GM12873 (cell line): ENCODE measurements around the gene PAPSS2.

Source experiments
- CTCF ChIP-seq: IDR thresholded peaks from 2 replicates; pipeline ENCODE4 v1.5.1; 2012; ENCODE audit warnings: low read depth, mild to moderate bottlenecking, moderate library complexity, low read length, control low read depth; ENCODE audit not compliant: insufficient read depth; ENCODE audit errors: missing control alignments

Gene PAPSS2

GRCh38 chr10:87750001-87750671, 90.5 kb downstream of the PAPSS2 start:
- no peak for TF ChIP-seq CTCF

GRCh38 chr10:87750817-87751216, 91.1 kb downstream of the PAPSS2 start:
- TF ChIP-seq CTCF = no peak

- no peak for TF ChIP-seq CTCF
Measured at GRCh38 chr10:87751274-87751673, 91.6 kb downstream of the PAPSS2 start.

GRCh38 chr10:87752566-87752965, 92.9 kb downstream of the PAPSS2 start:
- no peak for TF ChIP-seq CTCF

GRCh38 chr10:87753995-87754866, 94.6 kb downstream of the PAPSS2 start:
- no peak for TF ChIP-seq CTCF

- no peak for TF ChIP-seq CTCF
Measured at GRCh38 chr10:87757685-87758084, 98.0 kb downstream of the PAPSS2 start.

GRCh38 chr10:87759551-87759950, 99.9 kb downstream of the PAPSS2 start:
- TF ChIP-seq CTCF = no peak
